Mammary epithelial cell (primary cell): ENCODE results near the gene XAB2.

Experiments
- CTCF ChIP-seq, 2 donors: IDR thresholded peaks in 1 of 2; conservative IDR thresholded peaks in 1 of 2; 2 replicates each; pipeline ENCODE4 v1.5.1; 2011 to 2012; ENCODE audit warnings: inconsistent platforms in 2 of 2, low read length in 2 of 2, mild to moderate bottlenecking in 2 of 2, control low read depth in 1 of 2, low read depth in 1 of 2; ENCODE audit not compliant: insufficient read depth in 1 of 2; ENCODE audit errors: extremely low read depth in 1 of 2
- EZH2 ChIP-seq: IDR thresholded peaks from 2 replicates; pipeline ENCODE4 v1.6.1; 2012; ENCODE audit warnings: low read length, inconsistent platforms, borderline replicate concordance

- TF ChIP-seq EZH2 (no peak), CTCF (conservative IDR thresholded peaks at IDR 0.05 in 1 of 2, IDR thresholded peaks at IDR 0.05 in 1 of 2; ENCODE audit: extremely low read depth in 1 of 2, insufficient read depth in 1 of 2, low read depth in 1 of 2, low read length in 2 of 2) (no peak)
These were observed 16.8 kb downstream of the XAB2 start for GRCh38 chr19:7612282-7613274.
